HG03520 (cell line): ENCODE data around the gene MEF2C.
A peak's percentile ranks its signal among the peaks of the same experiment; 100 is the strongest.
"Not testable (repeated sequence)": the region's sequence is repeated elsewhere in the genome, so short reads cannot be mapped to it uniquely, and the experiment has no call there.

Experiments
- ATAC-seq: cut with Tn5 transposase; IDR thresholded peaks from one replicate; pipeline ENCODE4 v1.9.1; 2021; ENCODE audit warnings: mild to moderate bottlenecking, moderate library complexity; ENCODE audit not compliant: unreplicated experiment

MEF2C gene

DNA sequence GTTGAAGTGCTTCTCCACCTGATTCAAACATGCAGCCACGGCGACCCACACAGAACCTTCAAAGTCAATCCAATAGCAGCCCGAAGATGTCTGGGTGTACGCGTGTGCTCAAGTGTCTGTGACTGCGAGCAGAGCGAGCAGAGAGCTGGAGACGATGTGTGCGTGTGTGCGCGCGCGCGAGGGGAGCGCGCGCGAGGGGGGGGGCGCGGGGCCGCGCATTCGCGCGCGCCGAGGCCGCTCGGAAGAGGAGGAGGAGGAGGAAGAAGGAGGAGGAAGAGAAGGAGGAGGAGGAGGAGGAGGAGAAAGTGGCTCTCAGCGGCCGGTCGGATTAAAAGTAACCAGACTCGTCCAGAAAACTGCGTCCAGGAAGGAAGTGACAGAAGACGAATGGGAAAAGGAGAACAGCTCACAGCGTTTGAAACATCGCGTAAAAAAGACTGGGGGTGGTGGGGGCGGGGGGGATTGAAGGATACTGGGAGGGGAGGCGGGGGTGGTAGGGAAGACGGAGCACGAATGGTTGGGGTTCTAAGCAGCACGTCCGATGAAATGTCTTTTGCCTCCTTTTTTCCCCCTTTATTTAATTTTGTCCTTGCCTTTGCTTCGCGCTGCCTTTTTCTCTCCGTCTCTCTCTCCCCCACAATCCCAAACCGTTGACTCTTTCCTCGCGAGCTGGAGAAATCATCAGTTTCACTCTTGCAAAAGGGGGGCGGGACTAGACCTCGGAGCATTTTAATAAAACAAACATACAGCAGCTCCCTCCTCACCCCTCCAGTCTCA, at the start of gene MEF2C:
TSS of gene MEF2C (minus strand) at position 126 of the 777 bp plus-strand sequence. CDS start 59,396 bp downstream, outside the sequence.
- ATAC-seq = peak; percentile 32

GRCh38 chr5:88932541-88932940, 49.6 kb upstream of the MEF2C start:
- no peak for ATAC-seq

- ATAC-seq = no peak
Measured at GRCh38 chr5:88930335-88930734, 47.4 kb upstream of the MEF2C start.

DNA sequence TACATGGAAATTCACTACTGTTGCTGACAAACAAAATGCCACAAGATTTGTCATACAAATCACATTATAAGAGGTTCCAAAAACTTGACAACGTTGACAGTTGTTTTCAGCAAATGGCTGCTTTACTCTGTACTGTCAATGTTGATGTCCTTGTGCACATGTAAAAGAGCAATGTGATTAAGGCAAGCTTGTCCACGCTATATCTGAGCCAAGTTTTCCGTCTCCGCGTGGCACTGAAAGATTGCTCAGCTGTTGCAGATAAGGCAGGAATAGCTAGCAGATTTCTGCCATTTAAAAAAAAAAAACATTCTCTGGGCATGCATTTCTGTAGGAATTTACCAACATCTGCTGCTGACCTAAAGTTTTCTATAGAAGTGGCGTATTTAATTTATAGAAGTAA, 46.4 kb upstream of the MEF2C start:
- ATAC-seq = no peak

GRCh38 chr5:88926774-88927173, 43.8 kb upstream of the MEF2C start:
- ATAC-seq = no peak

- ATAC-seq = no peak
Measured at GRCh38 chr5:88925692-88926490, 42.9 kb upstream of the MEF2C start.

GRCh38 chr5:88924330-88924657, 41.3 kb upstream of the MEF2C start:
- ATAC-seq = no peak

- no peak for ATAC-seq
Measured at GRCh38 chr5:88923623-88924329, 40.8 kb upstream of the MEF2C start.

GRCh38 chr5:88912743-88913142, 29.8 kb upstream of the MEF2C start:
- ATAC-seq = not testable (repeated sequence)

DNA sequence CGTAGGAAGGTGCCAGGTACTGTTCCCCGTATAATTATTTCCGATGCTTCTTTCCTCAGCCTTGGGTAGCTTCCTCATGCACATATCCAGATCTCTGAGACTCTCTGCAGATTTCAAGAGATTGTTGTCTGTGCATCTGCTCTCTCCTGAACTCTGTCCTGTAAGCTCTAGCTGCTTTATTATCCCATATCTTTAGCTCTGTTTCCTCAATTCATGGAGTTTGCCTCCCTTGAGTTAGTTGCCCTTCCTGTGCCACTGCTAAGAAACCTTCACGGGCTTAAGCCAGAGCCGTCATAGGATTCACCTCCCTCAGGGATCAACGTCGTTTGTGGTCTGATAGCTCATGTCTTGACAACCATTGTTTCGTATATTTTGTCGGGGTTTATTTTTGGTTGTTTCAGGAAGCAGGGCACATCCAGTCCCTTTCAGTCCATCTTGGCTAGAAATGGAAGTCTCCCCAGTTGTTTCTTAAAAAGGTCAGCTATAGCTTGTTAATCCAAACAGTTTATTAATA, 28.1 kb upstream of the MEF2C start:
- not testable (repeated sequence) for ATAC-seq

- ATAC-seq = not testable (repeated sequence)
Measured at GRCh38 chr5:88904478-88904877, 21.5 kb upstream of the MEF2C start.

DNA sequence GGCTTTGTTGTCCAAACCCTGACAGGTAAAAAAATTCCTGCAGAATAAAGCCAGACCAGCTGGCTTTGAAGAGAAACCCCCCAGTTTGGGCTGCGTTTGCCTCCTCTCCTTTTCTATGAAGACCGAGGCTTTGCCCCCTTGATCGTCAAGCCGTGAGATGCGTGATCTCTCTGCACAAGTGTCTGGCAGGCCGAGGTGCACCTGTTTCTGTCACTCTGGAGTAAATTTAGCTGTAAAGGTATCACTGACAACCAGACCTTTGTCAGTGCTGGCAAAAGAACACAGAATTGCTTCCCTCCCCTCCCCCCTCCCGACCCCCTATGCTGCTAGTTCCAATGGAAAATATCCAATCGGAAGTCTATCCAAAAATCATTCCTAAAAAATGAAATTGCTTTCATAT, 21.0 kb upstream of the MEF2C start:
- not testable (repeated sequence) for ATAC-seq

DNA sequence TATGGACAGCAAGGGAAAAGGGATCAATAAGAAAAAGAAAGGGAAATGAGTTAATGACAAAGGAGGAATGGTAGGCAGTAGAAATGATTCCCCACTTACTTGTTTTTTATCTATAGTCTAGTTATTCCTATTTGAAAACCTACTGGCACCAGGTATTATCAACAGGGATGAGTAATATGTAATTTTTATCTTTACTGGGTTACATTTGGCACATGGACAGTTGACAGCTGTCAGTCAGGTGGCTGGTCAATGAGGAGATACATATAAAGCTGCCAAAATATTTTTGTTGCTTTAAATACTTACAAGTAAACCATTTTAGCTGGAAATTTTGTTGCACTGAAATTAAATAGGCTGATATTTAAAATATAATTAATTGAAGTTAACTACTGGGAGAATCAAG, 18.1 kb upstream of the MEF2C start:
- ATAC-seq = not testable (repeated sequence)

- no peak for ATAC-seq
Measured at GRCh38 chr5:88899096-88899737, 16.2 kb upstream of the MEF2C start.

GRCh38 chr5:88897748-88898147, 14.8 kb upstream of the MEF2C start:
- no peak for ATAC-seq

DNA sequence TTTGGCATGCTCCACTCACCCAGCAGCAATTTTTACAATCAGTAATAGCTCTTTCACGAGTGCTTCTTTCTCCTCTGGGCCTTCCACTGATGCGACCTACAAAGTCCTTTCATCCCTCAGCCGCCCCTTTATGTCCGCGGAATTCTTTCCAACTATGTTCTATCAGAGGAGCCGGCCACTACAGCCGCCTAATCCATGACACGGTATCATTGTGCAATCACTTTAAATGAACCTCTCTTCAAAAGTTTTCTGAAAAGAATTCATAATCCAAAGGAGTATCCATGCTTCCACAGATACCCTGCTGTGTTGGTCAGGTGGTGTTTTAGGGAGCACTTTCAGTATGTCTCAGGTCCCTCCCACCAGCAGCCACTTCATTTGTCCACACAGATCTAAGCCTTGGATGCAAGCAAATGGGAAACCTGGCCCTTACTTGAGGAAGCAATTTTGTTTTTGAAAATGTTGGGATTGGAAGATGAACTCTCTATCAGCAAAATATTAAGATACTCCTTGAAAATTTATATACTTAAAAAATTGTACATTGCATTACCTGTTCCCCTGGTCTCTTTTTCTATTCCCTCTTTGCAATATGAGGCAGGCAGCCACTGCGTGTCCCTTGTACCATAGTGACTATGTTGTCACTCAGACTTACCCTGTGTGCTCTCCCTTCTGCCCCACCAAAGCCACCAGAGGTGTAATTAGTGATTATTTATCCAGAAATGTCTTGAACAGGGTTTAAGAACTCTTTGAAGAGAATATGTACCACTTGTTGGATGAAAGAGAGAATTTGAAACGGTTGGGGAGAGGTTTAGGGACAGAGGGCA, 12.9 kb upstream of the MEF2C start:
- no peak for ATAC-seq

GRCh38 chr5:88892669-88893068, 9.7 kb upstream of the MEF2C start:
- no peak for ATAC-seq

DNA sequence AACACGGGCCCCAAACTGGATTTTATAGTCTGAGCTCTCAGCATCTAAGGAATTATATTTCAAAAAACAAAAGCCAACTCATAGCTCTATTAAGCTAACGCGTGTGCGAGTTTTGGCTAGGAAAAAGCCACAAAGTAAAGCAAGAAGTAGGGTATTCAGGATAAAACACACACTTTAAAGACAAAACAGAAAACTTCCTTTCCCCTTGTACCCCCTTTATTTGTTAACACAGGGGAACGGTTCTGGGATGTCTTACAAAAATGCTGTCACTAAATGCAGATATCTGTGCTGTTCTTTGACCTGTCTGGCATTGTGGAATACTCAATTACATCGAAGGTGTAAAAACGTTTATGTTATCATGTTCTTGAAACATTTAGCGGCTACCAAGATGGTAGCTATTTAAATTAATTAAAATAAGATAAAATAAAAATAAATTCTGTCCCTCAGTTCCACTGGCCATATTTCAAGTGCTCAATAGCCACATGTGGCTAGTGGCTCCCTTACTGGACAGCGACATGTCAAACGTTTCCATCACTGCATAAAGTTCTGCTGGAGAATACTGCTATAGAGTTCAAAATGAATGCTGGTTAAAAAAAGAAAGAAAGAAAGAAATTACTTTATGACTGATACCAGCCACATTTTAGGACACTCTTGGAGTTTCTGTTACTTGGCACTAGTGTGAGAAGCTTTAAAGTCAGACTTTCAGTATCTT, 7.2 kb upstream of the MEF2C start:
- no peak for ATAC-seq
